HG03103 (cell line): ENCODE measurements around the gene IFNG-AS1.

Experiments used
- ATAC-seq: cut with Tn5 transposase; IDR thresholded peaks from one replicate; pipeline ENCODE4 v1.9.1; 2021; ENCODE audit warnings: low read depth; ENCODE audit not compliant: unreplicated experiment

Gene IFNG-AS1

GRCh38 chr12:68031881-68032739 is 42.9 kb downstream of the IFNG-AS1 start:
- ATAC-seq: no peak

DNA sequence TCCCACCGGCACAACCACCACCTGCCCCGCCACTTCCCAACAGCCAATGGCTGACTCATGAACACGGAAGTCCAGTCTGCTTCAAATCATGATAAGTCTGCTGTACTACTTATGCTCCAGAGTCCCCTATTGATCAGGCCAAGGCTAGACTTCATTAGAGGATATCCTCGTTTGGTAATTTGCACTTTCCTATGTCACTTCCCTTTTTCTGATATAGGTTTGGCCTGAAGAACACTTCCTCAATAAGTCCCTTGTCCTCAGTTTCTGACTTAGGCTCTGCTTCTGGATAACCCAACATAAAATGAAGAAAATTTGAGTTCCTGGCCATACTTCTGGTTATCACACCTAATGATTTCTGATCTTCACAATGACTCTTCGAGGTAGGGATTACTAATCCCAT is 45.3 kb downstream of the IFNG-AS1 start:
- ATAC-seq: no peak

DNA sequence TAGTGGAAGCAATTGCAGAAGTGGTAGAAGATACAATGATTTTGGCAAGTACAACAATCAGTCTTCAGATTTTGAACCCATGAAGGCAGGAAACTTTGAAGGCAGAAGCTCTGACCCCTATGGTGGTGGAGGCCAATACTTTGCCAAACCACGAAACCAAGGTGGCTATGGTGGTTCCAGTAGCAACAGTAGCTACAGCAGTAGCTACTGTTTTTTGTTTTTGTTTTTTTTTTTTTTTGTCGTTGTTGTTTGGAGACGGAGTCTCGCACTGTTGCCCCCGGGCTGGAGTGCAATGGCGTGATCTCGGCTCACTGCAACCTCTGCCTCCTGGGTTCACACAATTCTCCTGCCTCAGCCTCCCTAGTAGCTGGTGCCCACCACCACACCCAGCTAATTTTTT is 47.4 kb downstream of the IFNG-AS1 start:
- no peak for ATAC-seq

GRCh38 chr12:68037616-68038255 is 48.5 kb downstream of the IFNG-AS1 start:
- no peak for ATAC-seq

- no peak for ATAC-seq
Observed at GRCh38 chr12:68038650-68039049, 49.4 kb downstream of the IFNG-AS1 start.

- ATAC-seq: peak; percentile 44
Observed at GRCh38 chr12:68040450-68041075, 51.3 kb downstream of the IFNG-AS1 start.

- ATAC-seq: peak; percentile 67
Observed at GRCh38 chr12:68042212-68042699, 53.0 kb downstream of the IFNG-AS1 start.

DNA sequence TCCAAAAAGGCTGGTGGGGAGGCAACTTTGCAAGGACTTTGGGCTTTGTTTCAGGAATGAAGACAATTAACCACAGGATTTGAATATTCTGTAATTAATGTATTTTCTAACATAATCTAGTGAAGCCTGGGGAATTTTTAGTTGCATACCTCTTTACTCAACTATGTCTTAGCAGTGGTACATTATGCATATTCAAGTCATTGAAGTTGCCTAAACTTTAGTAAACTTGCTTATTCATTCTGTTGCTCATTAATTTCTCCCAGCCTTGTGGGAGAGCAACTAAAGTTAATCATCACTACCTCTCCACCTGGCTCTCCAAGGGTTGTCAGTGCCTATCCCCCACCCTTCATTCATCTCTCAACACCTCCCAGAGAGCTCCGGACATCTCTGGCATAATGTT is 54.2 kb downstream of the IFNG-AS1 start:
- ATAC-seq: no peak

DNA sequence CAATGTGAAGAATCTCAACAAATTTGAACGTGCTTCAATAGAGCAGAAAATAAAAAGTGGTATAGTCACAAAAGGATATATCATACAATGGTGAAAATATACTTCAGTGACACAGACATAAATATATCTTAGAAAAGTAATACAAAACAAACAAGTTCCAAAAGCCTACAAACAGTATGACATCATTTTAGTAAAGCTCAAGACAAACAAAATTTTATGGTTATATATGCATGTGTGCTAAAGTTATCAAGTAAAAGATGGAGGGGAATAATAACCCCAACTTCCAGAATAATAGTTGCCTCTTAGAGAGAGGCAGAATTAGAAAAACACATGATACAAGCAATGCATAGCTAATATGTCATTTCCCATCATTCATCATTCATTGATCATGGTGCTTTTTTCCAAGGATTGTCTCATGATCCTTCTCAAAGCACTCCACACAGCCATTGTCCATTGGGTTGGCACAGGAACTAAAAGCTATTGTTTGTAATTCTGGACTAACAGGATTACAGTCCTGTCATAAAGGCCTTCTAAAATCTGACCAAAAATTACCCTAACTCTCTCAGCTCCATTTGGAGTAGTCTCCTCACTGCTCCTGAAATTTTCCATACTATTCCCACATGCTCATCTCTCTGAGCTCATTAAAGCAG is 59.5 kb downstream of the IFNG-AS1 start:
- no peak for ATAC-seq

DNA sequence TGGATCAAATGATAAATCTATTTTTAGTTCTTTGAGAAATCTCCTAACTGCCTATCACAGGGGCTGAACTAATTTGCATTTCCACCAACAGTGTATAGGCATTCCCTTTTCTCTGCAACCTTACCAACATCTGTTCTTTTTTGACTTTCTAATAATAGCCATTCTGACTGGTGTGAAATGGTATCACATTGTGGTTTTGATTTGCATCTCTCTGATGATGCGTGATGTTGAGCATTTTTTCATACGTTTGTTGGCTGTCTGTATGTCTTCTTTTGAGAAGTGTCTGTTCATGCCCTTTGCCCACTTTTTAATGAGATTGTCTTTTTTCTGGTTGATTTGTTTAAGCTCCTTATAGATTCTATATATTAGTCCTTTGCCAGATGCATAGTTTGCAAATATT is 67.1 kb downstream of the IFNG-AS1 start:
- ATAC-seq: no peak

DNA sequence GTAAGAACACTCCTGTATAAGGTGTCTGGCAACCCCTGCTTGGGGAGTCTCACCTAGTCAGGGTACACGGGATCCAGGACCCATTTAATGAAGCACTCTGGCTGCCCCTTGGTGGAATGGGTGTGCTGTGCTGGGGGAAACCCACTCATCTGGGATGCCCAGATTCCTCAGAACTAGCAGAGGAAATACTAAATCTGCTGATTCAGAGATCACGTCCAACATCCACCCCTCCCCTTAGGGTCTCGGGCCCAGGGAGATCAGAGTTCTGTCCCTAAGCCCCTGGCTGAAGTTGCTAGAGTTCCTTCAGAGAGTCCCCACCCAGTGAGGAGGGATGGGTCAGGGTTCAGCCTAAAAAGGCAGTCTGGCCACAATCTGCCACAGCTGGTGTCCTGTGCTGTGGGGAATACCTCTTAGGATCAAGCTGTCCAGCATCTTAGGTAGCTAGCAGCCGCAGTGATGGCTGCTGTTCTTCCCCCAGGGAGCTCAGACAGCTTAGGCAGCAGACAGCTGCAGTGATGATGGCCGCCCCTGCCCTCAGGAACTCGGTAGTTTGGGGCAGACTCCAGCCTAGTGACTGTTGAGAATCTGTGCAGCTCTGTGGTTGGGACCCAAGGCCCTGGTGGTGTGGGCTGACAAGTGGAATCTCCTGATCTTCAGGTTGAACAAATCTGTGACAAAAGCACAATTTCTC is 74.8 kb downstream of the IFNG-AS1 start:
- no peak for ATAC-seq

DNA sequence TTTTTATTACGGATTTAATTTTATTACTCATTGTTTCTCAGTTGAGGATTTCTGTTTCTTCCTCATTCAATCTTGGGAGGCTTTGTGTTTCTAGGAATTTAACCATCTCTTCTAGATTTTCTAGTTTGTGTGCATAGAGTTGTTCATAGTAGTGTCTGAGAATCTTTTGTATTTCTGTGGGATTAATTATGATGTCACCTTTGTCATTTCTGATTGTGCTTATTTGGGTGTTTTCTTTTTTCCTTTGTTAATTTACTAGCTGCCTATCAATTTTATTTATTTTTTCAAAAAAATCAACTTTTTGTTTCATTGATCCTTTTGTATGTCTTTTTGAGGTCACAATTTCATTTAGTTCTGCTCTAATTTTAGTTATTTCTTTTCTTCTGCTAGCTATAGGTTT is 75.9 kb downstream of the IFNG-AS1 start:
- no peak for ATAC-seq

- ATAC-seq: no peak
Observed at GRCh38 chr12:68065687-68066086, 76.4 kb downstream of the IFNG-AS1 start.

DNA sequence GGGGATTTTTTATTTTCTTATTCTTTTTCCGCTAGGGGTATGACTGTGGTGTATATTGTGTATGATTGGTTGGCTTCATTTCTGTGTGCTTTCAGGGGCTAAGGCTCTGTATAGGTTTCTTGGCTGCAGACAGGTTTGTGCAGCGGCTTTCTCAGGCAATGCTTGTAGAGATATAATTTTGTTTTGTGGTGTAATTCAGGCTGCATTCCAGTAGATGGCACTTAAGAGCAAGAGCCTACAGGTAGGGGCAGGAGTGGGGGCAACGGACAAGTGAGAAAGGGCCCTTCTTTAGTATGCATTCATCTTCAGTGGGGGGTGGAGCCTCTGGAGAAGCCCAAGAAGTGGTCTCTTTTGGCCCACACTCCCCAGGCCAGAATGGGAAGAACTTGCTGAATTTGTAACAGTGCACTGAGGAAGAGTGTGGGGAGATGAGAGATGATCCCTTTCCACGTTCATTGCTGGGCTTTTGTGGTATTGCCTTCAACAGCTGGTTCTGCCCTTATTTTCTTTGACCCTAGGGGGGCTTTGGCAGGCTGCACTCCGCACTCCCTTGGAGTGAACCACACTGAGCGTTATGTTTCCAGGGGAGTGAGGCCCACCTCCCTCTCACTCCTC is 78.6 kb downstream of the IFNG-AS1 start:
- ATAC-seq: no peak

DNA sequence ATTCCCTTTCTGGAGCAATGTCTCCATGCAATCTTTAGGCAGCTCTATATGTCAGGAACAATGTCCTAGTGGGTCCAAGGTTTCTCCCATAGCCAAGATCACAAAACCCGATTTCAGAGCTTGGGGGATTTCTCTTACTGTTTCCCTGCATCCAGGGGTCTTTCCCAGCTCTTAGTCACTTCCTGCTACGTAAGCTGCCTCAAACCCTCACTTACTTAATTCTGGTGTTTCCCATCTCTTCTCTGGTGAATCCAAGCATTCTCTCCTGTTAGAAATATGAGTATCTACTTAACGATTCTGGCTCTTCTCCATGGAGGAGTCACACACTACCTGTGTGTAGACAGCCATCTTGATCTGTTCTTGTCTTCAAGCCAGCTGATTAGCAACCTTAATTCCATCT is 80.0 kb downstream of the IFNG-AS1 start:
- no peak for ATAC-seq
